HL-60 (cell line): ENCODE measurements around the gene PAQR5.

Source experiments
- DNase-seq, 2 experiments: peaks; one replicate each; pipeline ENCODE4 v3.0.0-alpha.2; 2010 to 2020; ENCODE audit warnings: low read depth in 1 of 2, low spot score in 1 of 2
- H3K27ac ChIP-seq: fragments of 250-450 bp; sonication (Bioruptor Pico); replicated peaks from 2 replicates; pipeline ENCODE4 v1.5.1; 2020; ENCODE audit warnings: mild to moderate bottlenecking, moderate library complexity
- H3K27me3 ChIP-seq: fragments of 250-450 bp; sonication (Bioruptor Pico); 2 replicates; pipeline ENCODE4 v1.5.1; 2021; ENCODE audit warnings: mild to moderate bottlenecking, moderate library complexity; ENCODE audit not compliant: insufficient read depth, poor library complexity, severe bottlenecking
- H3K4me3 ChIP-seq: replicated peaks from 2 replicates; pipeline ENCODE4 v1.5.1; 2011; ENCODE audit warnings: mild to moderate bottlenecking, control low read depth, low read length; ENCODE audit not compliant: insufficient read depth
- GABPA ChIP-seq: IDR thresholded peaks from 2 replicates; pipeline ENCODE4 v1.6.1; 2012; ENCODE audit warnings: low read depth
- POLR2AphosphoS5 ChIP-seq: IDR thresholded peaks from 2 replicates; pipeline ENCODE4 v1.6.1; 2012; ENCODE audit warnings: low read depth
- SPI1 ChIP-seq: IDR thresholded peaks from 2 replicates; pipeline ENCODE4 v1.6.1; 2012; ENCODE audit warnings: low read depth, mild to moderate bottlenecking, borderline replicate concordance
- long read RNA-seq: library from polyadenylated mRNA; unstranded; transcript quantifications from one replicate; pipeline ENCODE4 v2.0.0, GENCODE V29; 2020
- TF ChIP-seq, protein P1 (sequence below): IDR thresholded peaks from one replicate; pipeline ENCODE4 v1.5.1; 2011; ENCODE audit warnings: low read length, control low read depth, inconsistent platforms; ENCODE audit not compliant: insufficient read depth
- TF ChIP-seq, protein P2 (sequence below): IDR thresholded peaks from 2 replicates; pipeline ENCODE4 v1.6.1; 2012; ENCODE audit warnings: low read depth; ENCODE audit not compliant: insufficient replicate concordance

The PAQR5 gene, protein sequence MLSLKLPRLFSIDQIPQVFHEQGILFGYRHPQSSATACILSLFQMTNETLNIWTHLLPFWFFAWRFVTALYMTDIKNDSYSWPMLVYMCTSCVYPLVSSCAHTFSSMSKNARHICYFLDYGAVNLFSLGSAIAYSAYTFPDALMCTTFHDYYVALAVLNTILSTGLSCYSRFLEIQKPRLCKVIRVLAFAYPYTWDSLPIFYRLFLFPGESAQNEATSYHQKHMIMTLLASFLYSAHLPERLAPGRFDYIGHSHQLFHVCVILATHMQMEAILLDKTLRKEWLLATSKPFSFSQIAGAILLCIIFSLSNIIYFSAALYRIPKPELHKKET
- long read RNA-seq = 0 reads

DNA sequence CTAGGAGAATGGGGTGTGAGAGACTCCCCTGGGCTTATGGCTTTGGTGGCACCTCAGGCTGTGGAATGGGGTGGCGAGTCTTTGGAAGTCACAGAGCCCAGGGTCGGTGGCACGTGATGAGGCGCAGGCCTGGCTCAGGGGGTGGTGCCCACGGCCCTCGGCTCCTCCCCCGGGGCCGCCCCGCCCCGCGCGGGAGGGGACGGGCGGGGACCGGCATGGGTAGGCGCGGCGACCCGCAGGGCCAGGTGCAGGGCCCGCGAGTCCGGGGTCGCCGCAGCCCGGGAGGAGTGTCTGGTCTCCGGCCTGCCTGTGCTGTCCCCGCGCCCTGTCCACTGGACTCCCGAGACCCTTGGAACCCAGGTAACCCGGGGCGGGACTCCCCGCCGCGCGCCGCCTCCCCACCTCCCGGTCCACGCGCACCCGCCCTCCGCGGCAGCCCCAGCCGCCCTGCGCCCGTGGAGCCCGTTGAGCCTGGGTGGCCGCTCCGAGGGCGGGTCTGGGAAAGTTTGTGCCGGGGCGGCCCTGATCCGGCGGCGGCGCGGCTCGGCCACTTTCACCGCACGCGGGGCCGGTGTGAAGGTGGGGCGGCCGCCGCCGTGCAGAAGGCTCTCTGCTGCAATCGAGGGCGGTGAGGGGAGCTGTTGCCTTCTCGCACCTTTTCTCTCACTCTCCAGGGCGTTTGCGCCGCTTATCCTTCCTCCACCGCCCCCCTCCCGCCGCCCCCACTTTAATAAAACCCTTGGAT is at the start of gene PAQR5:
PAQR5 (plus strand) TSS at position 216 of the 745 bp plus-strand sequence. CDS start 61,169 bp downstream, outside the sequence.
- Histone ChIP-seq H3K4me3 (peak within 1 kb of the TSS; percentile 38), H3K27me3 (peaks cover 19% of the 10 kb centered on the region), H3K27ac (no peak within 1 kb of the TSS)
- no peak for DNase-seq
- TF ChIP-seq GABPA = no peak

DNA sequence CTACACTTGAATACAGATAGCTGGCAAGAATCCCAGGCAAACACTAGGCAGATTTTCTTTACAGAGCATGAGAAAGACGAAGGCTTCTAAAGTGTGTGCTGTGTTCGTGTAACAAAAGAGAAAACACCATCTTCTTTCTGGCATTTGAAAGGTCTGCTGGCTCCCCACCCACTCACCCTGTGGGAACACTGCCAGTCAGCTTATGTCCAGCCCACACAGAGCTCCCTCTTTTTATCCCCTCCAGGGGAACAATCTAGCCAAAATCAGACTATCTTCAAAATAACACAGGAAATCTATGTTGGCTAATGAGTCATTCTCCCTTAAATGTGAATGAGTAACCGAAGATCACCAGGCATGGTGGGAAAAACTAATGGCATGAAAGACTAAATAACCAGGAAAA is 45.6 kb upstream of the PAQR5 start:
- H3K4me3 ChIP-seq = no peak overlapping the region
- DNase-seq = no peak
- no peak overlapping the region for H3K27ac ChIP-seq
- no peaks in the 10 kb centered on the region for H3K27me3 ChIP-seq
- no peak for TF ChIP-seq POLR2AphosphoS5
- TF ChIP-seq GABPA = no peak
- TF ChIP-seq, protein P1, sequence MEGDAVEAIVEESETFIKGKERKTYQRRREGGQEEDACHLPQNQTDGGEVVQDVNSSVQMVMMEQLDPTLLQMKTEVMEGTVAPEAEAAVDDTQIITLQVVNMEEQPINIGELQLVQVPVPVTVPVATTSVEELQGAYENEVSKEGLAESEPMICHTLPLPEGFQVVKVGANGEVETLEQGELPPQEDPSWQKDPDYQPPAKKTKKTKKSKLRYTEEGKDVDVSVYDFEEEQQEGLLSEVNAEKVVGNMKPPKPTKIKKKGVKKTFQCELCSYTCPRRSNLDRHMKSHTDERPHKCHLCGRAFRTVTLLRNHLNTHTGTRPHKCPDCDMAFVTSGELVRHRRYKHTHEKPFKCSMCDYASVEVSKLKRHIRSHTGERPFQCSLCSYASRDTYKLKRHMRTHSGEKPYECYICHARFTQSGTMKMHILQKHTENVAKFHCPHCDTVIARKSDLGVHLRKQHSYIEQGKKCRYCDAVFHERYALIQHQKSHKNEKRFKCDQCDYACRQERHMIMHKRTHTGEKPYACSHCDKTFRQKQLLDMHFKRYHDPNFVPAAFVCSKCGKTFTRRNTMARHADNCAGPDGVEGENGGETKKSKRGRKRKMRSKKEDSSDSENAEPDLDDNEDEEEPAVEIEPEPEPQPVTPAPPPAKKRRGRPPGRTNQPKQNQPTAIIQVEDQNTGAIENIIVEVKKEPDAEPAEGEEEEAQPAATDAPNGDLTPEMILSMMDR = no peak
- TF ChIP-seq, protein P2, sequence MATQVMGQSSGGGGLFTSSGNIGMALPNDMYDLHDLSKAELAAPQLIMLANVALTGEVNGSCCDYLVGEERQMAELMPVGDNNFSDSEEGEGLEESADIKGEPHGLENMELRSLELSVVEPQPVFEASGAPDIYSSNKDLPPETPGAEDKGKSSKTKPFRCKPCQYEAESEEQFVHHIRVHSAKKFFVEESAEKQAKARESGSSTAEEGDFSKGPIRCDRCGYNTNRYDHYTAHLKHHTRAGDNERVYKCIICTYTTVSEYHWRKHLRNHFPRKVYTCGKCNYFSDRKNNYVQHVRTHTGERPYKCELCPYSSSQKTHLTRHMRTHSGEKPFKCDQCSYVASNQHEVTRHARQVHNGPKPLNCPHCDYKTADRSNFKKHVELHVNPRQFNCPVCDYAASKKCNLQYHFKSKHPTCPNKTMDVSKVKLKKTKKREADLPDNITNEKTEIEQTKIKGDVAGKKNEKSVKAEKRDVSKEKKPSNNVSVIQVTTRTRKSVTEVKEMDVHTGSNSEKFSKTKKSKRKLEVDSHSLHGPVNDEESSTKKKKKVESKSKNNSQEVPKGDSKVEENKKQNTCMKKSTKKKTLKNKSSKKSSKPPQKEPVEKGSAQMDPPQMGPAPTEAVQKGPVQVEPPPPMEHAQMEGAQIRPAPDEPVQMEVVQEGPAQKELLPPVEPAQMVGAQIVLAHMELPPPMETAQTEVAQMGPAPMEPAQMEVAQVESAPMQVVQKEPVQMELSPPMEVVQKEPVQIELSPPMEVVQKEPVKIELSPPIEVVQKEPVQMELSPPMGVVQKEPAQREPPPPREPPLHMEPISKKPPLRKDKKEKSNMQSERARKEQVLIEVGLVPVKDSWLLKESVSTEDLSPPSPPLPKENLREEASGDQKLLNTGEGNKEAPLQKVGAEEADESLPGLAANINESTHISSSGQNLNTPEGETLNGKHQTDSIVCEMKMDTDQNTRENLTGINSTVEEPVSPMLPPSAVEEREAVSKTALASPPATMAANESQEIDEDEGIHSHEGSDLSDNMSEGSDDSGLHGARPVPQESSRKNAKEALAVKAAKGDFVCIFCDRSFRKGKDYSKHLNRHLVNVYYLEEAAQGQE = no peak
- TF ChIP-seq SPI1 = no peak

DNA sequence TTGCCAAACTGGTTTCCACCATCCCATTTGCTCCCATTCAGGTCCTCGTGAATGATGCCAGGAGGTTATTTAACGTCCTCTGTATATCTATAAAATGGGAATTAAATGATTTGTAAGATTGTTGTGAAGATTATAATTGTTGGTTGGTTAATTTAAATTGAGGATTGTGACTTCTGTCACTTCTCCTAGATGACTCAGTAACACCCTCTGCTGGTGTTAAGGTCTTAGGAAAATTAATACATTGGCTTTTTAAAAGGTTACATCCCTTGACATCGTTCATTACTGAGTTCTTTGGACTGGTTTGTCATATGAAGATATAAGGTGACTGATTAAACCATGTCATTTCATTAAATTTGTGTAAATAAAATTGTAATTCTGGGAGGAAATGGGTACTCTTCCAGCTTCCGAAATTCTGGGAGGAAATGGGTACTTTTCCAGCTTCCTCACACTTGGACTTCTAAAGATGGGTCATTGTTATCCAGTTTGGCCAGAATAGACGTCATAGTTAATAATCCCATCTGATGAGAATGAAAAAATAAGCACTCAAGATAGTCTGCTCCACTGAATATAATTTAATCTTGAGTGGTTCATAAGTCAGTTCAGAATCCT is 33.3 kb upstream of the PAQR5 start:
- H3K27ac ChIP-seq = no peak overlapping the region
- no peak for DNase-seq
- no peak overlapping the region for H3K4me3 ChIP-seq
- no peaks in the 10 kb centered on the region for H3K27me3 ChIP-seq
- no peak for TF ChIP-seq GABPA
- TF ChIP-seq, protein P1 = peak; percentile 29

DNA sequence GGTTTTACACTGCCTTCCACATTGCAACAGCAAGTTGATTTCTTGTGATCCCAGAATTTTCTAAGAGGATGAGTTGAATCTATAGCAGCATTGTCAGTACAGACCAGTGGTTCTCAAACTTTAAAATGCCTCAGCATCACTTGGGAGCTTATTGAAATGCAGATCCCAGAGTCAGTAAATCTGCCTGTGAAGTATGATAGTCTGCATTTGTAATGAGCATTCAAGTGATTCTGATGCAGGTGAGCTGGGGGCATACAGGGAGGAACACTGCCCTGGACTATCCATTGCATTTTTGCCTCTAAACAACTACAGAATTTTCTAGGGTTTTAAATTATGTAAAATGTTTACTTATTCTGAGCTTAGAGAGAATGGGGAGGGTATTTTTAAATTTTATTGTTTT is 27.5 kb upstream of the PAQR5 start:
- H3K27ac ChIP-seq = no peak overlapping the region
- TF ChIP-seq GABPA (no peak), SPI1 (no peak), POLR2AphosphoS5 (no peak)
- TF ChIP-seq, protein P2 = no peak
- TF ChIP-seq, protein P1 = no peak
- no peak for DNase-seq
- H3K27me3 ChIP-seq = no peaks in the 10 kb centered on the region
- H3K4me3 ChIP-seq = no peak overlapping the region
